ENCODE data around the gene MYO9A.

MYO9A gene

DNA sequence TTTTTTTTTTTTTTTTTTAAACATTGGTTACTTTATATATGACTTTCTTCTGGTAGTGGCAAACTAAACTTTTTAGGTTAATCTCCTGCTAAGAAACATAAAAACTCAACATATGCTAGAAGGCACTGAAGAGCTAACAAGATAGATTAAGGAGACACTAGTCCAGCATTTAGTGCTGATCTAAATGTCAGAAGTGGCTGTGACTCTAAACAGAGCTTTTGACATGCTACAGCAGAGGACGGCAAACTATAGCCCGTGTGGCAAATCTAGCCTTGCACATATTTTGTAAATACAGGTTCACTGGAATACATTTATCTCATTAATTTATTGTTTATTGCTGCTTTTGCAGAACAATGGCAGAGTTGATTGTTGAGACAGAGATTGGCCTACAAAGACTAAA lies 287.0 kb downstream of the MYO9A start:
- DNase-seq, result no peak

DNA sequence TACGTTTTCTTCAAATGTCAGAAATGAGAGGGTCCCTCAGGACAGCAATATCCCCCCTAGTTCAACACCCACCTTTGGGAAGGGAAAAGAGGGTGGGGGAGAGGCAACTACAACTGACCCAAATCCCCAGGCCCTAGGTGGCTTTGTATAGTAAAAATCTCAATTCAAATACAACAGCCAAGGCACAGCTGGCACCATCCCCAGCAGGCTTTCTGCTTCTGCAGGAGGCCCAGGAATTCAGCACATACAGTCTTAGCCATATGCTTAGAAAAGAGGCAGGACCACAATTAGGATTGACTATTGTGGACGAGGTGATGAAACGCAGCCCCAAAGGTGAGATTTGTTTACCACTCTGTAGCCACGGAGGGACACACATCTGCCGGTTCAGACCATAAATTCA lies 291.8 kb downstream of the MYO9A start:
- no peak for DNase-seq

DNA sequence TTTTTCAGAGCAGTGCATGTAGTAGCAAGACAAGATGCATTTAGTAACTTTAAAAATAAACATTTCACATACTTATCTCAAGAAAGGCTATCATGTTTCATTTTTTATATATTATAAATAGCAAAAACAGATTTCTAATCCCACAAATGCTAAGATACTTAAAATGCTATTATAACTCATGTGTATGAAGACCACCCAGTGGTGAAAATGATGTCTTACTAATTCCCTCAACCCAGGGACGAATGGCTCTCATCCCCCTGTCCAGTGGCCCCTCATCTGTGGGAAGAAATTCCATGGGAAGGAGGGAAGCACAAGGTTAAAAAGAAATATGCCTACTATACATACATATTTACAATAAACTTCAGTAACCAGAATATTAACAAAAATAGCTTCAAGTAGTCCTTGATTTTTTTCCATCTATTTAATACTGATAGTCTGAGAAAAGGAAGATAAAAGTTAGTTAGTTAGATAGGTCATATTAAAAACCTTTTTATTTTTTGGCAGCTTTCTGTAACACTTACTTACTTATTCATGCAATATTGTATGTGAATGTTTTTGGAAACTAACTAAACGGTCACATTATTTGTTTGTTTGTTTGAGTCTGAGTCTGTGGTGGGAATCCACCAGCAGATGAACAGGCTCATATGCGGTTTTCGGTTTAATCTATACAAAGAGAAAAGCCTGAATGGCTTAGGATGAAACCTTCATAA lies 292.8 kb downstream of the MYO9A start:
- no peak for DNase-seq

DNA sequence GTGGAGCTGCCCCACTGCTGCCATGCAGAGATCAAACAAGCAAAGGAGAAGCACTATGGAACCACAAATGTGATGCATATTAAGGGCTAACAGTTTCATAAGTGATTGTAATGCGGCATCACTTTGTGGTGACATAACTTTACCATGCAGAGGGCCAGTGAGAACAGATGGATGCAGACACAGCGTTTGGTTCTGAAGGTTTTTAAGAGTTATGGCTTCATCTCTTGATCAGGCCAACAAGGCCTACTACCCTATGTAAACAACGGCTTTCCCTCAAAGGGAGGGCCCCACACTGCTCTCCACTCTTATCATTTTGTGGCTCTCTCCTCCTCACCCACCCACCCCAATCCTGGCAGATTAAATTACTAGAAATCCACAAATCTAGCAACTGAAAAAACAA lies 294.1 kb downstream of the MYO9A start:
- no peak for DNase-seq

DNA sequence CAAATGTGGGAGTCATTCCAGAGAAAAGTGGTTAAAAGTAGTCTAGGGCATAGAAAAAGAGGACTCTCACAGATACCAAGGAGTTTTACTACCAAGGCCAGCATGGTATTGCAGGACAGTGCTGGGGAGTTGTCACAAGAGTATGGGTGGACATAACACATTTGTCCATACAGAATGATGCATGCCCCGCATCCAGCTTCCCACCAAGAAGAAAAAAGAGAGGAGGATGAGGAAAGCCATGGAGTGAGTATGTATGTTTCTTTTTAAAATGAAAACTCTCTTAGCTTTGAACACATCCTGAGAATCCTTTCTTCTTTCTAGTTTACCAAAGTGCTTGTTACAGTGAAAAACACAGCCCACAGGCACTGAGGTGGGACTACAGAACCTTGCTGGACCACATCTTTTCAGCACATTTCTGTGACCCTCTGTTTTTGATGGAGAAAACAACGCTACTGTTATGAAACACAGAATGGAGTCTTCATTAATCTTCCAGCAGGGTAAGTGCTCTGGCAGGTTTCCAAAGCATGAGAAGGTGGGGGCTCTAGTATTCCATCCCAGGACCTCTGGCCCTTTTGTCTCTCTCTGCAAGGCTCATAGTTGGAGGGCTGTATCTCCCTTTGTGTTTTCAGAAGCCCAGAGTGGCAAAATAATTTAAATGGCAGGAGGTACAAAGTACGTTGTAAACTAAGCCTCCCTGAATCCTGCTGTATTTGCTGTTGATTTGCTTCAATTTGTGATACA lies 294.9 kb downstream of the MYO9A start:
- no peak for DNase-seq

DNA sequence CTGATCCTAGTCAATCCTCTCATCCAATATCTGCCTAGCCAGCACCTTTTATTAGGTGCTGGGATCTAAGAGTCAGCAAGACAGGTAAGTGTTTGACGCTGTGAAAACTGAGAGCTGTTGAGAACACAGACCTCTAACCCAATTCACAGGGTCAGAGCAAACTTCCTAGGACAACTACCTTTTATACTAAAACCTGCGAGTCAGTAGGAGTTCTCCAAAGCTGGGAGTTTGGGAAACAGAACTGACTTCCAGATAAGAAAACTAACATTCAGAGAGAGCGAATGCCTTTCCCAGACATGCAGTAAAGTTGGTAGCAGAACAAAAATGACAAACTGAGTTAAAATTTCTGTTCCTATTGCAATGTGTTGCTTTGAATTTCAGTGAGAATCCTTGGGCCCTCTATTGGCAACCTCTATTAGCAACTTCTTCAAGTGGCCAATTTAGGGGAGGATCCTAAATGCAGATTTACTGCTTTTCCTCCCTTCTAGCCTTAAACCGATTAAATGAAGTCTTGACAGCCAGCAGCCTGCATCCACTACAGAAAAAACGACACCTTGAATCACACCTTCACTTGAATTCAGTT lies 296.3 kb downstream of the MYO9A start:
- DNase-seq, result no peak

DNA sequence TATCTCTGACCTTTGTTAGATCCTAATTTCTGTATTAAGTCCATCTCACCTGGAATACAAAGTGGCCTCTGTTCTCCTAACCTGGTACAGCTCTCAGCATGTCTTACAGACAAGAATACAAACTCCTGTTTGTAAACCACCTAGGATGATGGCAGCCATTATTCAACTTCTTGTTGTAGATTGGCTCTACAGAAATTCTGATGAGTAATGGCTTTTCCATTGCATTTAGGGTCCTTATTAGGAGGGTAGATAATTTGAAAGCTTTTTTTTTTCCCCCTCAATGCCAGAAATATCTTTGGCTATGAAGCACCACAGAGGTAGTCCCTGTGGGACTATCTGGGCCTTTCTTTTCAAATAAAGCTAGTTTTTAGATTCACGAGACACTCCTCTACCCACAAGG lies 297.8 kb downstream of the MYO9A start:
- DNase-seq, result no peak

DNA sequence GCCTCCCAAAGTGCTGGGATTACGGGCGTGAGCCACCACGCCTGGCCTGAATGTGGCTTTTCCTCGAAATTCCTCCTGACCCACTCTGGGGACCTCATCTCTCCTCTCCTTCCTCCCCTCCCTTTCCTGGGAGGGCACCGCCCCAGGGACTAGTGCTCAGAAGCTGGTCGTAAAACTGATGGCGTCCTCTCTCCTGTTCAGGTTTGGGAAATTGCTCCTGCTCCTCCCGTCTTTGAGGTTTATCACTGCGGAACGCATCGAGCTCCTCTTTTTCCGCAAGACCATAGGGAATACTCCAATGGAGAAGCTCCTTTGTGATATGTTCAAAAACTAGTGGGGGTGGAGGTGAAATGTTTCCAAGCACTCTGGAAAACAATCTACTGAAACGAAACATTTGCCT lies 300.6 kb downstream of the MYO9A start:
- no peak for DNase-seq

DNA sequence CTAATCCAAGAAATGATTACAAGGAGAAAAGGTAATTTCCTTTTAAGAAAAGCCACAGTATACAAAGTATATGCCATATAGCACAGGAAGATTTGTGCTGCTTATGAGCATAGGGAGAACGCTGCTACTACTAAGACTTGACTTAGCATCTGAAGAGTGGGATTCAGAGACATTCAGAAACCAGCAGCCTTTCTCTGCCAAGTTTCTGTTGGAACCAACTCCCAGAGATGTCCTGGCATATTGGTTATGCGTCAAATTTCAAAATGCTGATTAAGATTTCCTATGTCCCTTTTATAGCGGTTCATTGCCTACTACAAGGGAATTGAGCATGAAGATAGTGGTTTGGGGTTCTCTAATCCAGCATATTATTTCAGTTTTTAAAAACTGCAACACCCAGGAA lies 302.6 kb downstream of the MYO9A start:
- DNase-seq, result no peak

DNA sequence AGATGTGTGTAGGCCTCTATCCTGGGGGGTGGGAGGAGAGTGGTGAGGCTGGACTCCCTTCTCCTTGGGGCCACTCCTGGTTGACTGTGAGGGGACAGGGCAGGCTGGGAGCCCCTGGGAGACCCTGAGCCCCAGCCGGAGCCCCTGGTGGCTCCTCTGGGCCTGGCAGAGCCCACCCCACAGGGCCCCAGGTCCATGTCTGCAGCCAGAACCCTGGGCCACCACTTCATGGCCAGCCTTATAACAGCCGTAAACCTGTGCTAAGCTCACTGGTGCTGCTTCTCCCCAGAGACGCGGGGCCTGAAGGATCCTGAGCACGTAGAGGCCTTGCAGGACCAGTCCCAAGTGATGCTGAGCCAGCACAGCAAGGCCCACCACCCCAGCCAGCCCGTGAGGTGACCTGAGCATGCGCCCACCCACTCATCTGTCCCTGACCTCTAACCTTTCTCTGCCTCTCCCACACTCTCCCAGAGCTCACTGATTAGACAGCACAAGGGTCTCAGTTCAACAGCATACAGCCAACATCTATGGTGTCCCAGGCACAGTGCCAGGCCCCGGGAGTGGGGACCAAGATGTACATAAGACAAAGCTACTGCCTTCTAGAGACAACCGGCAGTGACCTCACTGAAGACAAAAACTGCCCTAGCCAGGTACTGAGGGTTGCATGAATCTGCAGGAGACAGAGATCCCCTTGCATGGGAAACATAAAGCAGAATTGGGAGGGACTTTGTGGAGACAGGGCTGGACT lies 304.1 kb downstream of the MYO9A start:
- DNase-seq, result no peak

DNA sequence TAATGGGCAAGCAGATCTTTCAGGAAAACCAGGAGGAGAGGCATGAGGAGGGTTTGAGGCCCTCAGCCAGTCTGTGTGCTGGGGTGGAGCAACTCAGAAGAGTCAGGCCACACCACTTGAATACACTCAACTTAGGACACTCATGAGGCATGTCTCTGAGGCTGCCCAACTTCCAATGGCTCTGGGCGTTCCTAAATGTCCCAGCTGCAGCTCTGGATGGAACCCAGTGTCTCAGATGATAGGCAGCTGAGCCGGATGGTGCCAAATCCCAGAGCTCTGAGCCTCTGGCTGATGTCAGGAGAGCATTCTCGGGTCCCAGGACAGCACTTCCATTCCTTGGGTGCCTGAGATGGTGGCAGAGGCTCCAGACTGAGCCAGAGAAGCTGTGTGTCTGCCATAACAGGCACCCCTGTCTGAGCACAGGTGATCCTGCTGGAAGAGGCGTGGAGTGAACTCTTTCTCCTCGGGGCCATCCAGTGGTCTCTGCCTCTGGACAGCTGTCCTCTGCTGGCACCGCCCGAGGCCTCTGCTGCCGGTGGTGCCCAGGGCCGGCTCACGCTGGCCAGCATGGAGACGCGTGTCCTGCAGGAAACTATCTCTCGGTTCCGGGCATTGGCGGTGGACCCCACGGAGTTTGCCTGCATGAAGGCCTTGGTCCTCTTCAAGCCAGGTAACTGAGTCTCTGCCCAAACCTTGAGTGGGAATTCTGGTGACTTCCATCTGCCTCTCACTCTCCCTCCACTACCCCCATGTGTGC lies 304.8 kb downstream of the MYO9A start:
- DNase-seq, result no peak

DNA sequence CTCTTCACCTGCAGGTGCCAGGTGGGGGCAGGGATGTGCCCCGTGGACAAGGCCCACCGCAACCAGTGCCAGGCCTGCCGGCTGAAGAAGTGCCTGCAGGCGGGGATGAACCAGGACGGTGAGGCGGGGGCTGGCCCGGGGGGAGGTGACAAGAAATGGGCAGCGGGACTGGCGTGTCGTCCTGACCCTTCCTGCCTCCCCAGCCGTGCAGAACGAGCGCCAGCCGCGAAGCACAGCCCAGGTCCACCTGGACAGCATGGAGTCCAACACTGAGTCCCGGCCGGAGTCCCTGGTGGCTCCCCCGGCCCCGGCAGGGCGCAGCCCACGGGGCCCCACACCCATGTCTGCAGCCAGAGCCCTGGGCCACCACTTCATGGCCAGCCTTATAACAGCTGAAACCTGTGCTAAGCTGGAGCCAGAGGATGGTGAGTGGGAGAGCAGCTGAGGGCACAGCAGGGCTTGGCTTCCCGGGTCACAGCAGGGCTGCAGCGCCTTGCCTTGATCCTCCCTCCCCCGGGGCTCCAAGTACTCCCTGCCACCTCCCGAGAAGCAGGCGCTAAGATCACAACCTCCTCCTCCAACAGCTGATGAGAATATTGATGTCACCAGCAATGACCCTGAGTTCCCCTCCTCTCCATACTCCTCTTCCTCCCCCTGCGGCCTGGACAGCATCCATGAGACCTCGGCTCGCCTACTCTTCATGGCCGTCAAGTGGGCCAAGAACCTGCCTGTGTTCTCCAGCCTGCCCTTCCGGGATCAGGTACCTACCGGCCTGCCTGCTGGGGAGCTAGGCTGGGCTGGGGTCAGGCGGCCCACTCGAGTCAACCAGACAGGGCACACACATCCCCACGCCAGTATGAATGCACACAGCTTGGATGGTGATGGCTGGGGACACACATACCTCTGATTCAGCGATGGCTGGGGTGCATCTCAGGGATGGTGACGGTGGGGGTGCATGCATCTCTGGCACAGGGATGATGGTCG lies 305.9 kb downstream of the MYO9A start:
- no peak for DNase-seq

DNA sequence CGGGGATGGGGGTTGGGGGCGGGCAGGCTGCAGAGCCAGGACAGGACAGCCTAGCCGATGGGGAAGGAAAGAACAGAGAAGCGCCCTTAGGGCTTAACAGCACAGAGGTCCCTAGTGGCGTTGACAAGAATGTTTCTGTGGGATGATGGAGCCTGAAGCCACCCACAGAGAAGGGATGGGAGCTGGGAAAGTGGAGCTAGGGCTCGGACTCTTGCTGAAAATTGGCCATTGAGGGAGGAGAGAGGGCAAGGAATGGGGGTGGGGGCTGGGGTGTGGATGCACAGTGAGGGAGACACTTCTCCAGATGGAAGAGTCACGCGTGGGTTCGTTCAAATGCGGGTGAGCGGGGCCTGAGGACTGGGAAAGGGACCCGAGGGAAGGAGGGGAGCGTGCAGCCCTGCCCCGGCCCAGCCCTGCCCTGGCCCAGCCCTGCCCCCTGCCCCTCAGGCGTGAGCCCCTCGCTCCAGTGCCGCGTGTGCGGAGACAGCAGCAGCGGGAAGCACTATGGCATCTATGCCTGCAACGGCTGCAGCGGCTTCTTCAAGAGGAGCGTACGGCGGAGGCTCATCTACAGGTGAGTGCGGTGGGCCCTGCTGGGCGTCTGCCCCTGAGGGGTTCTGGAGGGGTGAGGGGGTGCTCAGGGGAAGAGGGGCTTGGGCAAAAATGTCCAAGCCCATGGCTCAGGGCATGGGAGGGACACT lies 306.8 kb downstream of the MYO9A start:
- DNase-seq, result no peak

DNA sequence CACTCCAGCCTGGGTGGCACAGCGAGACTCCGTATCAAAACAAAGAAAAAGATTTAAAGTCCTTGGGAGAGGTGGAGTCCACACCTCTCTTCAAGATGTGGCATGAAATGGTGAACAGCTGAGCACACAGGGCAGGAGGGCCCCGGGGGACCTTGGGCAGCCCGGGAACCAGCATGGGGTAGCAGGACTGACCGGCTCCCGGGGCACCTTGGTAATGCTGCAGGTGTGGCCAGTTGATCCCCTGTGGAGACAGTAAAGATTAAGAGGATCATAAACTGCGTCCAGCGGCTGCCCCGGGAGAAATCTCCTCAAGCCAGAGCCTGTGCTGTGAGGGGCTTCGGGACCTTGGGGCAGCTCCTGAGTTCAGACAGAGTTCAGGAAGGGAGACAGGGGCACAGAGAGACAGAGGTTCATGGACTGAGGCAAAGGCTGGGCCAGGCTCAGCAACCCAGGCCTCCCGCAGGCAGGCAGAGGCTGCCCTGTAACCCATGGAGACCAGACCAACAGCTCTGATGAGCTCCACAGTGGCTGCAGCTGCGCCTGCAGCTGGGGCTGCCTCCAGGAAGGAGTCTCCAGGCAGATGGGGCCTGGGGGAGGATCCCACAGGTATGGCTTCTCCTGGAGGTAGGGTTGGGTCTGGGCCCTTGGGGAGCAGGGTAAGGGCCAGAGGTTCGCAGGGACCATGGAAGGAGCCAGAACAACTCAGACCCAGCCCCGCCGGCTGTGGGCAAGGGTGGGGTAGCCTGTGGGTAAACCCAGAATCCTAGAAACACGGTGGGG lies 307.5 kb downstream of the MYO9A start, which contains the start of gene NR2E3:
Gene NR2E3, plus strand, starts transcription at position 299 of the 780 bp plus-strand sequence. Its CDS starts 190 bp downstream, at position 489.
- DNase-seq, result no peak

DNA sequence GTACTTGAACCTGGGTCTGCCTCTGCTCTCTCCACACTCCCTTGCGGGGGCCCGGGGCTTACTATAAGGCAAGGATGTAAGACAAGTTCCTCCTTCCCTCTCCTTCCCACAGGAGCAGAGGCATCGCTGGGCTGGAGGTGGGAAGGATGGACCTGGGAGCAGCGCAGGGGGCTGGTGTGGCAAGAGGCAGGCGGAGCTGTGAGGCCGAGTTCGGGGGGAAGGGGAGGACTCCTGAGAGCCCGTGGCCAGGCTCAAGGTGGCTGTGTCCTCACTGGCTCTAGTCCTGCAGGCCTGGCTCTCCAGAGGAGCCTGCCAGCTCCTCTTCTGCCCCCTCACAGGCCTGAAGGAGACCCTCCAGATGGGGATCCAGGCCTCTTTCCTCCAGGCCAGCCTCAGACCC lies 308.6 kb downstream of the MYO9A start:
- DNase-seq, result no peak

DNA sequence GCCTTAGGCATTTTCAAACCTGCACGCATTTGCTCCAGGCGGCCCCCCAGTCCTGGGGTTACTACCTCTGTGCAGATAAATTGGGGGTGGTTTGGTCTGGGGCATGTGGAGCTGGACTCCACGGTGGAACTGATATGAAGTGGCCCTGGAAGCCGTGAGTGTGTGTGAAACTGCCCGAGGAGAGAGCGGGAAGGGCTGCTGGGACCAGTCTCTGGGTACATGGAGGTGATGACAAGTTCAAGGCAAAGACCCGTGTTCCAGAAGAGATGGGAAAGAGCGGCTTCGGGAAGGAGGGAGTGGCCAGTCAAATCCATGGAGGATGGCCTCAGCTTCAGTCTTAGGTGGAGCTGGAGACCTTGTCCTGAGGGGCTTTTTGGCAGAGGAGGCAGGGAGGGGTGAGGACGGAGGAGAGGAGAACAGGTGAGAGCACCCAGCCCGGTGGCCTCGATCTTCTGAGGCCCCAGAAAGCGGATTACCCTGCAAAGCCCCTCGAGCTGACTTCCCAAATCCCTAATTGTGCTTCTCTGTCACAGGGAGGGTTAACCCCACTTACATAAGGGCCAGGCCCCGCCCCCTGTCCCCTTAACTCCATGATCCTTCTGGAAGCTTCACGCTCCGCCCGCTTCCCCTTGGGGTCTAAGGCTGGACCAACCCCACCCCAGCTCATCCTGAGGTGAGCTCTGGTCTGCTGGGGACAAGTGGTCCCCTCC lies 309.5 kb downstream of the MYO9A start:
- DNase-seq, result no peak

DNA sequence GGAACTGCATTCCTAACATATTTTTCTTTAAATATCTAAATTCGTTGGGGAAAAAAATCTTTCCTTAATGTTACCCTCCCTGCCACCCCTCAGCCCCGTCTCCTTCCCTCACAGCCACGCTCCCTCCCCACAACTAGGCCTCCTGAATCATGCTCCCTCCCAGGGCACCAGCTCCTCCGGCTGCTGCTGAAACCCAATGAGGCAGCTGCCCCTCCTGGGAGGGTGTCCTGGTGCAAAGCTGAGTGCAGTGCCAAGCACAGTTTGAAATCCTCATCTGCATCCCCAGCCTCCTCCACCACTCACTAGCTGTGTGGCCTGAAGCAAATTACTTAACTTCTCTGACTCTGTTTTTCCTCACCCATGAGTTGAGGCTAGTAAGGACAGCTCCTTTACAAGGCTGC lies 310.3 kb downstream of the MYO9A start:
- DNase-seq, result no peak

DNA sequence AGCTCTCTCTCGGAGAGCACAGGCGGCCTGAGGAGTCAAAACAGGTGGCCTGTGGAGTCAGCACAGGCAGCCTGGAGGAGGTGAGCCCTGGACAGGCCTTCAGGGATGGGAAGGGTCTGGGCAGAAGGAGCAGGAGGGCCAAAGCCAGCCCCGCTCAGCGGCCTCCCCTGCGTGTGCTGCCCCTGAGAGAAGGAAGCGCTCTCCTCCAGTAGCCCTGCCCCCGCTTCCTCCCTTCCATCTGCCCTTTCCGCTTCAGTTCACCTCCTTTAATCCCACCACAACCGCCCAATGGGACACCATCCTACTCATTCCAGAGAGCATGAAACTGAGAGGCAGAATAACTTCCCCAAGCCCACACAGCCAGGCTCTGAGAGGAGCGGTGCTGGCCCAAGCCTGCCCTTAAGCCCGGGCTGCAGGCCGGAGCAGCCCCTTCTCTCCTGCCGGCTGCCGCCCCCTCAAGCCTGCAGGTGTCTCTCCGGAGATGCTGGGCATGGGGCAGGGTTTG lies 310.8 kb downstream of the MYO9A start:
- DNase-seq, result no peak

DNA sequence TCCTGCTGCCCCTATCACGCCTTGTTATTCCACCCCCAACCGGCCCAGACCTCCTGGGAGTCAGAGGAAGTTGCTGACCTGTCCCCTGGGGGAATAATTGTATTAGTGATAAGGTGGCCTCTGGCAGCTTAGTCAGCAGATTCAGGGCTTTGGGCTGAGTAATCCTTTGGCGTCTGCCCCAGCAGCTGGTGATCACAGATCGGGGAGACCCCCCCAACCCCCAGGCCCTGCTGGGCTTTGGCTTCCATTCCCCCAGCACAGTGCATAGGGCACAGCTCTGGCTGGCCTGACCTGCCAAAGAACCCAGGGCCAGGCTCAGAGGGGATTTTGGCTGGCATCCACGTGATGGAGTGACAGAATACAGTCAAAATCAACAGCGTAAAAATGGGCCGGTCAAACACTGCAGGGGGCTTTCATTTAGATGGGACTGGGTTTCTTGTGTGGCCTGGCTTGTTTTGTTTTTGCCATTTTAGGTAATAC lies 311.5 kb downstream of the MYO9A start:
- DNase-seq, result no peak

Data from NCI-H1930 (cell line).